ENCODE results near the gene THOC5.

- TF ChIP-seq, protein P1, sequence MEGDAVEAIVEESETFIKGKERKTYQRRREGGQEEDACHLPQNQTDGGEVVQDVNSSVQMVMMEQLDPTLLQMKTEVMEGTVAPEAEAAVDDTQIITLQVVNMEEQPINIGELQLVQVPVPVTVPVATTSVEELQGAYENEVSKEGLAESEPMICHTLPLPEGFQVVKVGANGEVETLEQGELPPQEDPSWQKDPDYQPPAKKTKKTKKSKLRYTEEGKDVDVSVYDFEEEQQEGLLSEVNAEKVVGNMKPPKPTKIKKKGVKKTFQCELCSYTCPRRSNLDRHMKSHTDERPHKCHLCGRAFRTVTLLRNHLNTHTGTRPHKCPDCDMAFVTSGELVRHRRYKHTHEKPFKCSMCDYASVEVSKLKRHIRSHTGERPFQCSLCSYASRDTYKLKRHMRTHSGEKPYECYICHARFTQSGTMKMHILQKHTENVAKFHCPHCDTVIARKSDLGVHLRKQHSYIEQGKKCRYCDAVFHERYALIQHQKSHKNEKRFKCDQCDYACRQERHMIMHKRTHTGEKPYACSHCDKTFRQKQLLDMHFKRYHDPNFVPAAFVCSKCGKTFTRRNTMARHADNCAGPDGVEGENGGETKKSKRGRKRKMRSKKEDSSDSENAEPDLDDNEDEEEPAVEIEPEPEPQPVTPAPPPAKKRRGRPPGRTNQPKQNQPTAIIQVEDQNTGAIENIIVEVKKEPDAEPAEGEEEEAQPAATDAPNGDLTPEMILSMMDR (conservative IDR thresholded peaks at IDR 0.05; ENCODE audit: low read length) = no peak
- no peak for TF ChIP-seq EZH2phosphoT487 (IDR thresholded peaks at IDR 0.05; ENCODE audit: borderline replicate concordance)
Measured at GRCh38 chr22:29473001-29473400, 80.6 kb downstream of the THOC5 start.
